Vagina (tissue), 2 donors: ENCODE measurements around the gene C3orf22.

Experiments used
- CTCF ChIP-seq, 3 experiments: fragments of 450-650 bp in 2 of 3; fragments of 200-600 bp in 1 of 3; sonication (generic) in 1 of 3; IDR thresholded peaks; one replicate each; pipeline ENCODE4 v1.5.1; 2017 to 2019; ENCODE audit warnings: antibody characterized with exemption in 3 of 3, mild to moderate bottlenecking in 2 of 3, moderate library complexity in 2 of 3
- POLR2AphosphoS5 ChIP-seq, 2 donors: sonication (generic); formaldehyde crosslinking; IDR thresholded peaks; one replicate each; pipeline ENCODE4 v1.9.0; 2017; ENCODE audit warnings: antibody characterized with exemption in 2 of 2, mild to moderate bottlenecking in 2 of 2, low read depth in 1 of 2; ENCODE audit not compliant: insufficient read depth in 1 of 2

GRCh38 chr3:126607214-126607908 is 48.6 kb upstream of the C3orf22 start:
- TF ChIP-seq CTCF (IDR thresholded peaks at IDR 0.05) (no peak), POLR2AphosphoS5 (IDR thresholded peaks at IDR 0.05; ENCODE audit: insufficient read depth in 1 of 2, low read depth in 1 of 2) (no peak)
